Adipose tissue (tissue), 3 donors: ENCODE results near the gene LPP. TPM values are rescaled to one million over a fixed set of nuclear protein-coding genes. Genes with fewer than 3 reads are reported as not detected.

ENCODE experiments used
- H3K27ac ChIP-seq: one replicate; pipeline ENCODE4 v1.5.1; 2013; ENCODE audit warnings: low read depth, low read length
- WGBS, 3 donors: extraction: QIAGEN DNeasy Blood & Tissue Kit; methylation state at CpG; one replicate each; pipeline ENCODE4 v1.1.7; 2013; 5-methylcytosine and 5-hydroxymethylcytosine counted together
- polyA plus RNA-seq, 3 donors: library from polyadenylated mRNA; stranded (reverse); fragments of 200-250 nt; gene quantifications; one replicate each; pipeline ENCODE4 v1.2.3, GENCODE V29; 2013
- donor health status: healthy with polysubstance abuse.
- donor health status: Bipolar disorder and iron deficiency.
- donor health status: healthy.

LPP gene
- polyA plus RNA-seq, 3 donors = 3.6 to 25.6 (median 11.3) TPM

DNA sequence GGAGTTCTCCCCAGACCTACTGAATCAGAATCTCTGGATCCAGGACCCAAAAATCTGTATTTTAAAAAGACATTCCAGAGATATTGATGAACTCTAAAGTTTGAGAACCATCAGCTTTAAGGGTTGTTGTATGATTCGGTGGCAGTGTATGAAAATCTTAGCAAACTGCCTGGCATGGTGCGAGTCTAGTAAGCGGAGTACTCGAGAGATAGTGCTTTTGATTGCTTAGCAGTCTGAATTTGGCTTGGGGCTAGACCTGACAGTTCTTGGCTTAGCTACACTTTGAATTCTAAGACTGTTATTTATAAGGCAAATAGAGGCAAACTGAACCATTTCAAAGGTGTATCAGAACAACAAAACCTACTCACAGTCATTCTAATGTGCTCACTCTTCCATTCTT is 329.0 kb downstream of the LPP start:
- no peak overlapping the region for H3K27ac ChIP-seq
- 64 to 79% (median 78%) methylated on average over 4 of the region's 4 CpGs for WGBS, 3 donors

DNA sequence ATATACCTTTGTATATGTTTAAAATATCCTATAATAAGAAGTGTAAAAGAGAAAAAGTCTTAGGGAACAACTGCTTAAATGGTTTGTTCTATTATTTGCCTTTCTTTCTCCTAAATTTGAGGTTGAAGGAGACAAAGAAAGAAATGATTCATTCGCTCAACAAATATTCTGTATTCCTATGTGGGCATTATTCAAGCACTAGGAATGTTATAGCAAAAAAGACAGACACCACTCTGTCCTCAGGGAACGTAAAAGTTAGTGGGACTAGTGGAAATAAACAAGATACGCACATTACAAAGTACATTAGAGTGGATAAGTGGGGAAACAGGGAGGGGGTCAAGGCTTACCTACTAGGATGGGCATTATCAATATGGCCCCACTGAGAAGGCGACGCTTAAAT is 332.2 kb downstream of the LPP start:
- no peak overlapping the region for H3K27ac ChIP-seq
- 94 to 97% (median 96%) methylated on average over 5 of the region's 5 CpGs for WGBS, 3 donors

DNA sequence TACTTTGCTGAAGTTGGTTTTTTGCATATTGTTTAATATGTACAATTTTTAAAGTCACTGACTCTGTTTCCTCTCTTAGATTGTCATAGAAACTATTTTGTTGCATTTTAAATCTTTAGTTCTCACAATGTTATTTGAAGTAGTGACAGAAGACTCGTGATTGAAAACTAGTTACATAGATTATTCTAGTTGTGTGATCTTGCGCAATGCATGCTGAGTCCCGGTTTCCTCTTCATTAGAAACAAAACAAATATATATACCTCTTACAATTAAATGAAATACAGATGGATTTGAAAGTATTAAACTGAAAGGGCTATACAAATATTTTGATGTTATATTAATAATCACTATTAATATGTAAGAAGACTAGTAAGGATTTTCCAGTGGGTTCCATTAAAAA is 333.0 kb downstream of the LPP start:
- WGBS, 3 donors = 86 to 90% (median 88%) methylated on average over 3 of the region's 3 CpGs
- H3K27ac ChIP-seq = no peak overlapping the region

DNA sequence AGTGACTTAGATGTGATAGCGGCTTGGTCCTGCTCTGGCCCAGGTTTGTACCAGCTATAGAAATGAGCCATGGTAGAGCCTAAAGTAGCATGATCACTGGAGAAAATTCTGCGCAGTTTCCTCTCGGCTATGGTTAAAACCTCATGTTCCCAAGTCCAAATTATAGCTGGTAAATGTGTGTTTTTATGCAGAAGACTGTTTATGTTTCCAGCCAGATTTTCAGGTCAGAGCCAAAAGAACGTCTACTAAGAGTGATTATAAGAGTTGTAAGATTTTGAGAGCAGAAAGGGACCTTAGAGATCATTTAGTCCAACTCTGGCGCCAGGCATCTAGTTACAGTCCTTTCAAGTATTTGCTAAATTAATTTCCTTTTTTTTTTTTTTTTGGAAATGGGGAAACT is 333.7 kb downstream of the LPP start:
- no peak overlapping the region for H3K27ac ChIP-seq
- 93 to 96% (median 95%) methylated on average over 5 of the region's 5 CpGs for WGBS, 3 donors

DNA sequence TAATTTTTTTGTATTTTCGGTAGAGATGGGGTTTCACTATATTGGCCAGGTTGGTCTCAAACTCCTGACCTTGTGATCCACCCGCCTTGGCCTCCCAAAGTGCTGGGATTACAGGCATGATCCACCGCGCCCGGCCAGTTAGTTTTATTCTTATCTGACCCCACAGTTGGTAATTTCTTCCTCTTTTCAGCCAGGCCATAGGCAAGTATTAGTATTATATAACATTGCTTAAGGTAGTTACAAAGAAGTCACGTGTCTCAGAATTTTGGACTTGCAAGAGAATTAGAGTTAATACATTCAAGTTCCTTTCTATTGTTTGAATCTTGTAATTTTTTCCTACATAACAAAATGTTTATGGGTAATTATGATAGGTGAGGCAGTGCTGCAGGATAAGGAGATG is 334.8 kb downstream of the LPP start:
- WGBS, 3 donors = 87 to 96% (median 88%) methylated on average over 6 of the region's 6 CpGs
- H3K27ac ChIP-seq = no peak overlapping the region

DNA sequence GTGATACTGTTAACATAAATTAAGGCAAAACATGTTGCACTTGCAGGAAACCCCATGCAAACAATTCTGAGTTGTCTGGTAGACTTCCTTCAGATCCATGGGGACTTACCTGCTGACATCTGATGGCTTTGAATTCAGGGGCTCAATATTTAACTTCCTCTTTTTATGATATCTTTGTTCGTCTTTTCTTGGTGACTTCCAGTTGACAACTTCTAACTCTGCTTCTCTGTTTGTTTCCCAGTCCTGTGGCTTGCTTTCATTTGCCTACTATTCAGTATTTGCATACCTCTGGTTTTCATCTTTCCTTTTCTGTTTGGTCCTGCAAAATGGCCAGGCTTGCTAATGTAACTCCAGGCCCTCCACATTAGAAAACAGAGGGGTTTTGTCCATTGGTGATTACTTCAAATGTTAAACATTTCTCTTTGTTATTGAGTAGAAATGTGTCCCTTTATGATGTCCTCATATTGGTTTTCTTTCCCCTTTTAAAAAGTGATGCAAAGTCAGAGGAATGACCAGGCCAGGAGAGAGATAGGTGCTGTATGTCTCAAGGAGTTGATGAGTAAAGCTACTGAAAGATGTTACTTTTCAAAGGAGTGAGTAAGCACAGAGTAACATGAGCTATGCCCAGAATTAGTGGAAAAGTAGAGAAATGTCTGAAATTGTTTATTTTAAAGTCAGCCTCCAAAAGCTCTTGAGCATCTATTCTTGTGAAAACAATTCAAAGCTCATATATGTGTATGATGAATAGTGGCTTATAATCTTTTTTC is 335.9 kb downstream of the LPP start:
- no peak overlapping the region for H3K27ac ChIP-seq
- WGBS, 3 donors = 57 to 73% (median 58%) methylated on average over 1 of the region's 1 CpG

DNA sequence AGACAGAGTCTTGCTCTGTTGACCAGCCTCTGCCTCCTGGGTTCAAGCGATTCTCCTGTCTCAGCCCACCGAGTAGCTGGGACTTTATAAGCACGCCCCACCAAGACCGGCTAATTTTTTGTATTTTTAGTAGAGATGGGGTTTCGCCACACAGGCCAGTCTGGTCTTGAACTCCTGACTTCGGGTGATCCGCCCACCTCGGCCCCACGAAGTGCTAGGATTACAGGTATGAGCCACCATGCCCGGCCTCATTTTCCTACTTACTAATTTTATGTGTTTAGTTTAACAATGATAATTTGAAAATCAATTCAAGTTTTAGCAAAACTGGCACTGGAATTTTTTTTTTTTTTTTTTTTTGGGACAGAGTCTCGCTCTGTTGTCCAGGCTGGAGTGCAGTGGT is 336.5 kb downstream of the LPP start:
- 96 to 100% (median 97%) methylated on average over 11 of the region's 11 CpGs for WGBS, 3 donors
- no peak overlapping the region for H3K27ac ChIP-seq

DNA sequence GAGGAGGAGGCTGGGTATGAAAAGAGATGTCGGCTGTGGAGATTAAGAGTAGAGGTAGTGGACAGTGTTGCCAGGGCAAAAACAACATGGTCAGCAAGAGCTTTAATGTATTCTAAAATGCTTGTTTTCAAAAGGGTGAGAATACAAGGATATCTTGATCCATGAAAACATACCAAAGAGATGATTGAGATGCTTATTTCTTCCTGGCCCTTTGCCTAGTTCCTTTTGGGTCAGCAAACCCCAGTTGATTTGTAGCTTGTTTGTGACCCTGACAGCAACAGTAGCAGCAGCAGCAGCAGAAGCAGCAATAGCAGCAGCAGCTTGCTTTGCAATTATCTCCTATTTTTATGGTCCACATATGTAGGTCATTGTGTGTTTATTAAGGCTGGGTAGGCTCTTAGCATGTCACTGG is 337.3 kb downstream of the LPP start:
- no peak overlapping the region for H3K27ac ChIP-seq
- WGBS, 3 donors = 70 to 85% (median 83%) methylated on average over 1 of the region's 1 CpG

DNA sequence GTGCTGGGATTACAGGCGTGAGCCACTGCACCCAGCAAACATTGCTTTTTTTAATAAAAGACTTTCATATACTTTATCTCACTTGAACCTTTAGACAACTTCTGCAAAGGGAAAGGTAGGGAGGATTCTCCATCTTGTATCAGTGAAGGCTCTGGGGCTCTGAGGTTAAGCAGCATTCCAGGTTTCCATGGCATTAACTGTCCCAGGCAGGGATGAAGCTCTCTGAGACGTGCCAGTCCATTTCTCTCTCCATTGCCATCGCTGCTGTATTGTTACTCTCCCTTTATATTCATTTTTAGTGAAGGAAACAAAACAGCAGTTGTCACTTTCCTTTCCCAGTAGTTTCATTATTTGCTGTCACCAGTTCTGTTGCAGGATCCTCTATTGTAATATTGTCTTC is 342.4 kb downstream of the LPP start:
- H3K27ac ChIP-seq = no peak overlapping the region
- WGBS, 3 donors = 94 to 96% (median 95%) methylated on average over 3 of the region's 3 CpGs

DNA sequence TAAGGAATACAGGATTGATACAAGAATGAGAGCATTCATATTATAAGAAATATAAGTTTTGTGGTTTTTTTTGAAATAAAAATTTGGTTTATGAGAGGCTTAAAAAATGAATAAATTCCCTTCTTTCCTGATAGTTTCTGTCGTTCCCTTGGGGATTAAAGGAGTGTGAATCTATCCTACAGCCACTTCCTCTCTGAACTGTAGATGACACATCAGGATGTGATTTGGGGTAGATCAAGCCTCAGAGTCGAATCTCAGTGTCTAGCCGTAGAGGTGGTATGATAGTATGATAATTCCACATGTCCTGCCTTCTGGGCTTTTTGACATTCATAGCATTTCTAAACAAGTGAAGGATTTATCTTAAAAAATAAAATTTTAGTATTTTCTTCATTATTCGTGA is 343.1 kb downstream of the LPP start:
- WGBS, 3 donors = 79 to 87% (median 80%) methylated on average over 4 of the region's 4 CpGs
- no peak overlapping the region for H3K27ac ChIP-seq

DNA sequence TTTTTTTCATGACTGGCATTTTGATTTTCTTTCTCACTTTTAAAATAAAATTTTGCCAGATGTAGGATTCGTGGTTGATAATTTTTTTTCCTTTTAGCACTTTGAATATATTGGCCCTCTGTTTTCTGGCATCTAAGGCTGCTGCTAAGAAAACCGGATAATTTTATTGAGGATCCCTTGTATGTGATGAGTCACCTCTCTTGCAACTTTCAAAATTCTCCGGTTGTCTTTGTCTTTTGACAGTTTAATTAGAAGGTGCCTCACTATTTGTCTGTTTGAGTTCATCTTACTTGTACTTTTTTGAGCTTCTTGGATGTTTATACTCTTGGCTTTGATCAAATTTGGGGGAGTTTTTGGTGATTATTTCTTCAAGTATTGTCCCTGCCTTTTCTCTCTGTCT is 349.7 kb downstream of the LPP start:
- 64 to 81% (median 66%) methylated on average over 3 of the region's 3 CpGs for WGBS, 3 donors
- no peak overlapping the region for H3K27ac ChIP-seq

DNA sequence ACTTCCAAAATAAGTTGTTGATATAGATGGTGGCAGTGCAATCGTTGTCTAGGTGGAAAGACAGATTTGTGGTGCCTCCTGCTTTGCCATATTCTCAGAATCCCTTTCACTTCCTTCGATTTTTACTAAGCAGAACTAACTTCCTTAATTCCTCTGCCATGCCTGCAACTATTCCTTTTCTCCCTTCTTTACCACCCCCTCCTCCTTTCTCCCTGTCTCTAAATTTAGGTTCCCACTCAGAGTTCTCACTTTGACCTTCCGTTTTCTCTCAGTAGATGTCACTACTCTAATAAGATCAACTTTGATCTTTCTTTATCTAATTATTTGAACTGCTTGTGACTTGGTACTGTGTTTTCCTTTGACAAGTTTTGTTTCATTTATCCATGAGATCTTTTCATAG is 351.2 kb downstream of the LPP start:
- no peak overlapping the region for H3K27ac ChIP-seq
- 54 to 60% (median 56%) methylated on average over 3 of the region's 3 CpGs for WGBS, 3 donors

DNA sequence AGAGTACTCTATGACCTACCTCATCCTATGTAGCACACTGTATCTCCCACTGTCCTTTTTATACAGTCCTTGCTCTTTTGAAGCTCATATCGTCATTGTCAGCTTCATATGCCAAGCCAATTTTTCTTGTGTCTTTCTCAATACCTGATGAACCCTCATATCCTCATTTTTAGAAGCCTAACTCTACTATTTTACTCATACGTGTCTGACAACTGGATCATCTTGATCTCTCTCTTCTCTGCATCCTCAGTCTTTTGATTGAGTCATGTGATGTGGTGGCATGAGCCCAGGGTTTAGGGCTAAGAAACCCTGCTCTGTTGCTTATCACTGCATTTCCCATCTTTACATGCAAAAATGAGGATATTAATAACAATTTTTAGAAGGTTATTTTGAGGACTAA is 352.0 kb downstream of the LPP start:
- 85 to 92% (median 87%) methylated on average over 2 of the region's 2 CpGs for WGBS, 3 donors
- H3K27ac ChIP-seq = no peak overlapping the region

DNA sequence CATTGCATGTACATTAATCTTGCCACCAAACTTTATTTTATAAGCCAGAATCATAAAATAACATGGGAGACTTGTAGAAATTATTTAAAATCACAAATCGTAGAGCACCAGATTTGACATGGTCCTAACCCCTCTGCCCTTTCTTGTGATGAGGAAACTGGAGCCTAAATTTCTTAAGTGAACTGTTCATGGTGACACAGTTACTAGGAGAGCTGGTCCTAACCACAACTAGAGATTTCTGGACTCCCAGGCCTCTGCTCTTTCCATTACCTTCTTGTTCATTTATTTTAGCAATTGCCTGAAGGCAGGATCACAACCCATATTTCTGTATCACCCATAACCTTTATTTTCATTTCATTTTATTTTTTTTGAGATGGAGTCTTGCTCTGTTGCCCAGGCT is 352.5 kb downstream of the LPP start:
- no peak overlapping the region for H3K27ac ChIP-seq
- WGBS, 3 donors = 88 to 97% (median 89%) methylated on average over 1 of the region's 1 CpG

DNA sequence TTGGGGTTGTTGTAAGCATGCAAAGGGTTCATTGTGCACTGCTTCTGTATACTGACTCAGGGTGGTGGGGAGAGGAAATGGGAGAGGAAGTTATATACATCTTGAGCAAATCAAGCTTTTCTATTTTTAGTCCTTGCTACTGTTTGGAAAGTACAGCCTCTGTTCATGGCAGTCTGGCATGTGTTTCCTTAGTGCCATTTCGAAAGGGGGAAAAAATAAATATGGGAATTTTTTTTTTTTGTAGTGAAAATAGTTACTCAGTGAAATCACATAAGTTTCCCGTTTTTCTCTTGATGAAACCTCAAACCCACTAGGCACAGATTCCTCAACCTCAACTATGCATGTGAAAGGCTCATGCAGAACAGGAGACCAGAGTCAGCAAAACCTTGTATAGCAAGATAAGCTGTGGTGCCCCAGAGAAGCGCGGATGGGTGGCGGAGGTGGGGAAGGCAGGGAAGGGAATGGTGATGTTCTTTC is 353.3 kb downstream of the LPP start:
- no peak overlapping the region for H3K27ac ChIP-seq
- WGBS, 3 donors = 26 to 55% (median 29%) methylated on average over 5 of the region's 5 CpGs

DNA sequence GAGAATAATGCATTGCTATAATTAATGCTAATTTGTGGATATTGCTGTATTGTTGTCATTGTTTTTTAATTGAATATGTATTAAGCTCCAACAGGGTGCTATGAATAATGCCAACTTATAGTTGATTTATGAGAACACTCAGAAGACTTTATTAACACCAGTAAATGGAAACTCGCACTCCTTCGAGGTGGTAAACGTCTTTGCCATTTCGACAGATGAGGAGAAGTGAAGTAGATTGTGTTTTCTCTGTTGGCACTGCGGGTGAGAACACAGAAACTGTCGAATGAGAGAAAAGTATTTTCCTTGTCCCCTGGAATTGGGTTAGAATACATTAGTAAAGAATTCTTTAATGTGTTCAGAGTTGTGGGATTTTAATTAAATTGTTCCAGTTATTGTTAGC is 354.5 kb downstream of the LPP start:
- no peak overlapping the region for H3K27ac ChIP-seq
- 95 to 96% (median 95%) methylated on average over 6 of the region's 6 CpGs for WGBS, 3 donors

DNA sequence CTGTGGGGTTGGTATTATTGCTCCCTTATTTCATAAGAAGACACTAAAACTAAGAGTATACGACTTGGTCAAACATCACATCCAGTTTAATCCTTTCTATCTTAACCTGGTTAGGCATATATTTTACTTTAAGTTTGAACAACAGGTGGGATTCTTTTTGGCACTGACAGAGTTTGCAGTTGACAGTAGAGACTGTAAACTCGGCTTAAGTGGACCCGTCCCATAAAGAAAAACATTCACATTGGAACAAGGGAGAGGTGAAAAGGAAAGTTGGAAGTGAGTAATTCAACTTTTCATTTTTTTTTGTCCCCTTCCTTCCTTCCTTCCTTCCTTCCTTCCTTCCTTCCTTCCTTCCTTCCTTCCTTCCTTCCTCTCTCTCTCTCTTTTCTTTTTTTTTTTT is 355.4 kb downstream of the LPP start:
- 95 to 98% (median 97%) methylated on average over 3 of the region's 3 CpGs for WGBS, 3 donors
- H3K27ac ChIP-seq = no peak overlapping the region

DNA sequence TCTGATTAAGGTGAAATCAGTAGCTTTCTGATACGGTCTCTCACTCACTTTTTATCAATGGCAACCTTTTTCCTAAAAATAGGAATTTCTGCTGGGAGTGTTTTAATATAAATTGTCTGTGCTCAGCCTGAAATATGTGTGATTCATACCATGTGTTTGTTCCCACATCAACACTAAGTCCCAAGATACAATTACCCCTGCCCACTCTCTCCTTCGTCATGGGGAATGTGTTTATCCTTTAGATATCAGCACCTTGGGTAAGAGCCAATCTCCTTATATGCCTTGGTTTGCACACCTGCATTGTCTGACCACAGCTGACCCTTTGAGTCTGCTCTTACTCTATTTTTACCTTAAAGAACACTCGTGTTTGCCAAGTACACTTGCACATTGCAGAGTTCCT is 356.4 kb downstream of the LPP start:
- 33 to 76% (median 71%) methylated on average over 3 of the region's 3 CpGs for WGBS, 3 donors
- H3K27ac ChIP-seq = no peak overlapping the region

DNA sequence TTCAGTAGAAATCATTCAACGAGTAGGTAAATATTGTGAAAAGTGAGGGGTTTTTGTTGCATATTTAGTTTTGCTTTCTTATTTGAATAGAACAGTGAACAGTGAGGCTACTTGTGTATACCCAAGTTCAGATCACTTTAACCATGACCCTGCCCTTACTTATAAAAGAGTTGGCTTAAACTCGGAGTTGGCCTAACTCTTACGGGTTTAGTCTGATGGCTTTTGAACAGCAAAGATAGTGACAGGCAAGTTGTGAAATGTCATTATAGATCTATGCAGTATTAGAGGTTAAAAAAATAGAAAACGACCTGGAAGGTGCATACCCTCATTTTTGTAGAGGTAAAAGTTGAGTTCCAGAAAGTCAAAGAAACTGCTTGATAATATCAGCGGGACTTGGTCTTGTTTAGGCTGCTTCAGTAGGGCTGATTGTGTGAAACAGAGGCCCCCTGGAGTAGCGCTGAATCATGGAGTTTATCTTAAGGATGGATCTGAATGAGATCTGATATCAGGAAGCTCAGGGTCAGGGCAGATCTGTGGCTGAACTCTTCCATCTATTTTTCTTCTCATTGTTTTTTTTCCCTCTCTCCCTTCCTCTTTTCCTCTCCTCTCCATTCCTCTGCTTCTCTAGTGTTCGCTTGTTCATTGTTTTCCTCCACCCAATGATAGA is 359.8 kb downstream of the LPP start:
- 86 to 92% (median 87%) methylated on average over 7 of the region's 7 CpGs for WGBS, 3 donors
- H3K27ac ChIP-seq = no peak overlapping the region

DNA sequence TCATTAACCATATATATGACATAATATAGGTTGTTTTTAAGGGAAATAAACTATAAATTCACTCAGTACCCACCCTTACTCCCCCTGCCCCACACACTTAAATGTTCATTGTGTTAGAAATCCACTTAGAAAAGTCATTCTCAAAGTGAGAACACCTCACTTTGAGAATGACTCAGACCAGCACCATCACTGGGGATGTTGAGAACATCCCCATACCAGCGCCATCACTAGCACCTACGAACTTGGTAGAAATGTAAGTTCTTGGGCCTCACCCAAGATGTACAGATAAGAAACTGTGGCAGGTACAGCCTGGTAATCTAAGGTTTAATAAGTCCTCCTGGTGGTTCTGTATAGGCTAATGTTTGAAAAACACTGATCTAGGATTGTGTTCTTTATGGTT is 362.6 kb downstream of the LPP start:
- 84 to 97% (median 95%) methylated on average over 2 of the region's 2 CpGs for WGBS, 3 donors
- H3K27ac ChIP-seq = no peak overlapping the region
